AG04449 (cell line): ENCODE results near the gene STARD3NL.
"Not testable (repeated sequence)": the region's sequence is repeated elsewhere in the genome, so short reads cannot be mapped to it uniquely, and the experiment has no call there.

Experiments
- CTCF ChIA-PET: fragments of 350-600 bp; formaldehyde crosslinking; extraction: SDS; loops from one replicate; lab custom pipeline; 2021; ENCODE audit warnings: antibody characterized with exemption; lab: Yijun Ruan, JAX
- POLR2A ChIA-PET: fragments of 400-600, 350-600 bp; formaldehyde crosslinking; extraction: SDS; loops from one replicate; lab custom pipeline; 2020; ENCODE audit warnings: antibody characterized with exemption, inconsistent platforms; lab: Yijun Ruan, JAX
- DNase-seq: peaks from one replicate; pipeline ENCODE4 v3.0.0-alpha.2; 2010; ENCODE audit warnings: low read depth, low spot score
- H3K4me3 ChIP-seq: 2 replicates; pipeline ENCODE4 v1.5.1; 2011; ENCODE audit warnings: low read depth, mild to moderate bottlenecking, control low read depth, low read length
- TF ChIP-seq, protein P1 (sequence below): IDR thresholded peaks from one replicate; pipeline ENCODE4 v1.5.1; 2011; ENCODE audit warnings: mild to moderate bottlenecking, moderate library complexity, low read length, control low read depth, inconsistent platforms; ENCODE audit not compliant: insufficient read depth; ENCODE audit errors: missing control alignments

STARD3NL gene

DNA sequence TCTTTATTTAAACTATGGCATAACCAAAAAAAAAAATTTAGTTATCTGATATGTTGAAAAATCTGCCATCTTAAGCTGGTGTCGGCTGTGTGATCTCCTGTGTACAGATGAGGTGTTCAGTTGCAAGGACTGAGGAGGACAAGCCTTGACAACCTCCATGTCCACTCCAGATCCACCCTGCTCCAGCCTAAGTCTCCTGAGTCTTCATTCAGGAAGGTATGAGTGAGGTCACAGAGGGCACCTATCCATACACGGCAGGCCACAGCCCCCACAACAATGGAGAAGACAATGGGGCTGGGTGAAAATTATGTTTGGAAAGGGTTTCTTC, 79.3 kb downstream of the STARD3NL start:
- CTCF ChIA-PET: no interaction called here
- POLR2A ChIA-PET: no interaction called here
- H3K4me3 ChIP-seq: no peak overlapping the region
- DNase-seq: no peak
- TF ChIP-seq, protein P1, sequence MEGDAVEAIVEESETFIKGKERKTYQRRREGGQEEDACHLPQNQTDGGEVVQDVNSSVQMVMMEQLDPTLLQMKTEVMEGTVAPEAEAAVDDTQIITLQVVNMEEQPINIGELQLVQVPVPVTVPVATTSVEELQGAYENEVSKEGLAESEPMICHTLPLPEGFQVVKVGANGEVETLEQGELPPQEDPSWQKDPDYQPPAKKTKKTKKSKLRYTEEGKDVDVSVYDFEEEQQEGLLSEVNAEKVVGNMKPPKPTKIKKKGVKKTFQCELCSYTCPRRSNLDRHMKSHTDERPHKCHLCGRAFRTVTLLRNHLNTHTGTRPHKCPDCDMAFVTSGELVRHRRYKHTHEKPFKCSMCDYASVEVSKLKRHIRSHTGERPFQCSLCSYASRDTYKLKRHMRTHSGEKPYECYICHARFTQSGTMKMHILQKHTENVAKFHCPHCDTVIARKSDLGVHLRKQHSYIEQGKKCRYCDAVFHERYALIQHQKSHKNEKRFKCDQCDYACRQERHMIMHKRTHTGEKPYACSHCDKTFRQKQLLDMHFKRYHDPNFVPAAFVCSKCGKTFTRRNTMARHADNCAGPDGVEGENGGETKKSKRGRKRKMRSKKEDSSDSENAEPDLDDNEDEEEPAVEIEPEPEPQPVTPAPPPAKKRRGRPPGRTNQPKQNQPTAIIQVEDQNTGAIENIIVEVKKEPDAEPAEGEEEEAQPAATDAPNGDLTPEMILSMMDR: no peak

DNA sequence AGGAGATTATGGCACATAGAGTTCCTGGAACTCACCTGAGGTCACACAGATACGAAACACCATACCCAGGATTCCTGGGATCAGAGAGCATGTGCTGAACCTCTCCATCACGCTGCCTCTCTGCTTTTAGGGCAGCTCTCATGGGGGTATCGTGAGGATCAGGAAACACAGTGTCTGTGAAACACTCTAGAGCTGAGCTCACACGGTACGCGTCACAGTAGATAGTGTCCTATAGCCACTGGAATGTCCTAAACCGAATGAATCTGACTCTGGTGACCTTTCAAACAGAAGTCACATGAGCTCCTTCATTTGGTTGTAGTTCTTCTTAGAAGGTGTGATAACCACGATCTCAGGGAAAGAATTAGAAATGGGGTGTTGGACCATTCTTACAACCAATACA, 81.1 kb downstream of the STARD3NL start:
- POLR2A ChIA-PET, DNase-seq, H3K4me3 ChIP-seq, CTCF ChIA-PET: not testable (repeated sequence)

DNA sequence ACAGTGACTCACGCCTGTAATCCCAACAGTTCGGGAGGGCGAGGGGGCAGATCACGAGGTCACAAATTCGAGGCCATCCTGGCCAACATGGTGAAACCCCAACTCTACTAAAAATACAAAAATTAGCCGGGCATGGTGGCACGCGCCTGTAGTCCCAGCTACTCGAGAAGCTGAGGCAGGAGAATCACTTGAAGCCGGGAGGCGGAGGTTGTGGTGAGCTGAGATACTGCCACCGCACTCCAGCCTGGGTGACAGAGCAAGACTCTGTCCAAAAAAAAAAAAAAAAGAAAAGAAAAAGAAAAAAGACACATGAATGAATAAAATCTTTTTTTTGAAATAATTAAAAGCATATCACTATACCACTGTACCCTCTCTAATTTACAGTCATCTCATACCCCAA, 83.6 kb downstream of the STARD3NL start:
- POLR2A ChIA-PET, H3K4me3 ChIP-seq, DNase-seq: not testable (repeated sequence)
- CTCF ChIA-PET: interaction anchor here (1.4 kb wide), 1 partner anchor 39 kb away, joined by 4 read pairs; no protein-coding TSS in a partner anchor

DNA sequence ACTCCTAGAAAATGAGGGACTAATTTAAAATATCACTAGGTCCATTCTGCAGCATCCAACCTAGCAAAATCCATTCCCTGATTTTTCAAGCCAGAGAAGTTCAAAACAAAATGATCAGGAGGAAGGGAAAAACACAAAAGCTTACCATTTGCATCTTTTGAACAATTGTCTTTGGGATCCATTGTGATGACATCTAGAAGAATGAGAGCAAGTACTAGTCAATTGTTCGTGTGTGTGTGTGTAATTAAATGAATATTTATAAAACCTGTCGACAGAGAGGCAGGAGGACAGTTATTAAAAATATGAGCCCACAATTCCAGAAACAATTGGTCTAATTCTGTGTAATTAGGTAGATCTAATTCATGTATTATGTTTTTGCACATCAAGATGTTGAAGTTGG, 84.0 kb downstream of the STARD3NL start:
- H3K4me3 ChIP-seq, POLR2A ChIA-PET, DNase-seq: not testable (repeated sequence)
- CTCF ChIA-PET: interaction anchor here (0.9 kb wide), 1 partner anchor 73 kb away, joined by 3 read pairs; no protein-coding TSS in a partner anchor

DNA sequence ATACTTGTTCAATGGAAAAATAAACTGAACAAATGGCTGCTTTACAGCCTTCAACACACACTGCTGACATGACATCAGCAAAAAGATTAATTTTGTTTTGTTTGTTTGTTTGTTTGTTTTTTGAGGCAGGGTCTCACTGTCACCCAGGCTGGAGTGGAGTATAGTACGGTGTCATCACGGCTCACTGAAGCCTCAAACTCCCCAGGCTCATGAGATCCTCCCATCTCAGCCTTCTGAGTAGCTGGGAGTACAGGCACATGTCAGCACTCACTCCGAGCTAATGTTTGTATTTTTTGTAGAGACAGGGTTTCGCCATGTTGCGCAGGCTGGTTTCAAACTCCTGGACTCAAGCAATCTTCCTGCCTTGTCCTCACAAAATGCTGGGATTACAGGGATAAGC, 84.5 kb downstream of the STARD3NL start:
- CTCF ChIA-PET: interaction anchor here (0.9 kb wide), 1 partner anchor 73 kb away, joined by 3 read pairs; no protein-coding TSS in a partner anchor
- TF ChIP-seq, protein P1: no peak
- DNase-seq: no peak
- no peak overlapping the region for H3K4me3 ChIP-seq
- POLR2A ChIA-PET: no interaction called here

DNA sequence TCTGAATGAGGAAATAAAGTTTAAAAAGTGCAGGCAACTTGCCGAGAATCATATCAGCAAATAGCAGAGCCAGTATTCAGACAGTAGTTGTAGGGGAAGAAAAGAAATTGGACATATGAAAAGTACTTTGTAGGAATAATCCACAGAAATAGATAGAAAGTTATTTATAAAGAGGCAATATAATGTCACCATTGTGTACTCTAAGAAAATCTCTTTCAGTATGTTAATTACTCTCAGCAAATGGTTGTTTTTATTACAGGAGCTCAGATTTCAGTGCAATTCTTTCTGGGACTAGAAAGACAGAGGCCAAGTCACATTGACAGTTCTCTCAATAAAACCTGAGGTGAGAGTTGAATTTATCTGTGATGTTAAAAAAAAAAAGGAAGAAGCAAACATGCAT, 85.2 kb downstream of the STARD3NL start:
- DNase-seq, CTCF ChIA-PET, H3K4me3 ChIP-seq, POLR2A ChIA-PET: not testable (repeated sequence)

DNA sequence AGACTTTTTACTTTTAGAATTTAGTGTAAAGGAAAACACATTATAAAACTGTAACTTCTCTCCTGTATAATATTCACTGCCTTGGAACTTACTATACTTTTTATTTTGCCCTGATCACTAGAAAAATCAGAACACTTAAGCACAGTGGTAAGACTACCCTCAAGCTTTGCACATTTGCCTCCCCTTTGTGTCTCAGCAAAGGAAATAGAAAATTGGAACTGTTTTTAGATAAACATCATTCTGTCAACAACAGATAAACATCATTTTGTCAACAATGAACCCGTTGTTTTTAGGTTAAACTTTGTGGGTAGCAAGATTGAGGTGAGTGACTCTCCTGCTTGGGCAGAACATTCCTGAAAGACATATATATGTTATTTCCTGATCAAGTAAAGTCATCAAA, 86.6 kb downstream of the STARD3NL start:
- H3K4me3 ChIP-seq, POLR2A ChIA-PET, CTCF ChIA-PET, DNase-seq: not testable (repeated sequence)

DNA sequence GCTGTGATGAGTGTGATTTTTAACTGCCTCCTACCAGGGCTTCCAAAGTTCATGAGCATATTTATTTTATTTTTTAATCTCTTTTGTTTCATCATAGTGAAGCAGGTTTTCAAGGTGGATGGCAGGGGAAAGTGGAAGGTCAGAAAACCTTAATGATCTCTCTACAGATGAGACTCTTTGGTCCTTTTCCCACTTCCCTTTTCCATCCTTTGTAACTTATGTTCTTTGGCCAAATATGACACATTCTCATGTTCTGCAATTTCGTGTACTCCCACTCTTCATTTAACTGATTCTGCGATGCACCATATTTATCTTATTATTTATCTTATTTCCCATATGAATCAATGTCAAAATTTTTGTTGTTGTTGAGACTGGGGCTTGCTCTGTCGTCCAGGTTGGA, 87.9 kb downstream of the STARD3NL start:
- H3K4me3 ChIP-seq, CTCF ChIA-PET, POLR2A ChIA-PET, DNase-seq: not testable (repeated sequence)

DNA sequence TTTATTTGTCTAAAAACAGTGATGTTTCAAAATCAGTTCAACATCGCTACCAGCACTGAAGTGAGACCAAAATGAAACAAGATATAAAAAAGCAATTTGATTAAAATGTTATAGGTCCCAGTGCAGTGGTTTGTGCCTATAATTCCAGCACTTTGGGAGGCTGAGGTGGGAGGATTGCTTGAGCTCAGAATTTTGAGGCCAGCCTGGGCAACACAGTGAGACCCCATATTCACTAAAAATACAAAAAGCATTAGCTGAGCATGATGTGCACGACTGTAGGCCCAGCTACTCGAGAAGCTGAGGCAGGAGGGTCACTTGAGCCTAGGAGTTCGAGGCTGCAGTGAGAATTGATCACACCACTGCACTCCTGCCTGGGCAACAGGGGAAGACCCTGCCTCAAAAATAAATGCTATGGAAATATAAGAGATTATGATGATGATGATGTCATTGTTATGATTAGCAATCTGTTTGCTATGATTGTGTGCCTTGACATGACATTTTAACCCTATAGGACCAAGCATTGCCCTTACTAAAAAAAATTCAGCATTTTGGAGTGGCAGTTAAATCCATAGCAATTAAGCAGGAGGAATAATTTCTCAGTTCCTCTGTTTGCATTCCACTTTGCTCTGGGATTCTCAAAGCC, 91.8 kb downstream of the STARD3NL start:
- CTCF ChIA-PET, DNase-seq, H3K4me3 ChIP-seq, POLR2A ChIA-PET: not testable (repeated sequence)

DNA sequence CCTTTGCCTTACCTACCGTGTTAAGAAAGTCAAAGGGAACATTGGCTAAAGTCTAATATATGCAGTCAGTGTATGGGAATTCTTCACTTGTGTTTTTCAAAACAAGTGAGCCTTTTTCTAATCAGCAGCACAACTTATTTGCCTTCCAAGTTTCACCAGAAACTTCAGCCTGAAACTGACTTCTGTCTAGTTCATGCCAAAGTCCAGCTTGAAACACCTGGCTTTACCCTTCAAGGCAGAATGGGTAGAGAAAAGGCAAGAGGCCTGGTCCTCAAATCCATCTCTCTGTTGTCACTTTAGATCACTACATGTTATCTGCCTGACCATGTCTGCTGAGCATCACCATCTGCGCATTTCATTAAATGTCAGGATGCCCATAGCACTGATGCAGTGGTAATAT, 92.4 kb downstream of the STARD3NL start:
- DNase-seq, CTCF ChIA-PET, POLR2A ChIA-PET: not testable (repeated sequence)

More for the DNA sequence above, 92.4 kb downstream of the STARD3NL start:
- not testable (repeated sequence) for H3K4me3 ChIP-seq
